K562 (cell line): ENCODE measurements around the gene ITIH3. TPM values are rescaled to one million over a fixed set of nuclear protein-coding genes. Genes with fewer than 3 reads are reported as not detected.

Source experiments
- ATAC-seq: fragments of 200-7000 bp; cut with Tn5 transposase; 3 replicates; pipeline ENCODE4 v1.9.1; 2020; ENCODE audit warnings: moderate library complexity
- BruUV-seq: library from RNA; stranded (reverse); fragments of 400-500 nt; replicated peaks from 2 replicates; lab custom pipeline; 2021; lab: Mats Ljungman, UMichigan
- CTCF ChIA-PET: fragments of 300-600 bp; formaldehyde crosslinking; extraction: SDS; loops from one replicate; lab custom pipeline; 2021; ENCODE audit warnings: low intra/inter-chr PET ratio; lab: Yijun Ruan, JAX
- POLR2A ChIA-PET: fragments of 300-600, 350-650 bp; sonication (Branson Sonifier 250); formaldehyde crosslinking; extraction: SDS; loops from one replicate; lab custom pipeline; 2021; ENCODE audit warnings: antibody characterized with exemption, inconsistent platforms; lab: Yijun Ruan, JAX
- DNase-seq, 4 experiments: peaks; one replicate each; pipeline versions ENCODE4 v3.0.0 to v3.0.0-alpha.2; 2011 to 2018; ENCODE audit warnings: low spot score in 3 of 4, mixed read lengths in 3 of 4; ENCODE audit errors: extremely low read depth in 1 of 4
- FAIRE-seq: peaks from 2 replicates; lab custom pipeline; 2011; peaks lifted over from hg19 to GRCh38; lab: Jason Lieb, UNC
- H2AFZ ChIP-seq: 2 replicates; pipeline ENCODE4 v1.6.0; 2011; ENCODE audit warnings: low read depth, low read length, control low read depth, inconsistent platforms
- H3K27ac ChIP-seq: fragments of 200-600 bp; 3 replicates; pipeline ENCODE4 v1.8.0; 2011; ENCODE audit warnings: low read depth, mild to moderate bottlenecking, control low read depth, inconsistent platforms, low read length, moderate library complexity, mixed read lengths; ENCODE audit errors: extremely low read depth
- H3K27me3 ChIP-seq, 2 experiments: fragments of 300-600 bp in 1 of 2; 2 replicates in 1 of 2; 3 replicates in 1 of 2; pipeline versions ENCODE4 v1.6.0 to v1.8.0; 2011; ENCODE audit warnings: inconsistent platforms in 2 of 2, low read length in 2 of 2, mild to moderate bottlenecking in 1 of 2, mixed read lengths in 1 of 2, moderate library complexity in 1 of 2; ENCODE audit not compliant: control insufficient read depth in 2 of 2, insufficient read depth in 2 of 2
- H3K36me3 ChIP-seq: fragments of 300-600 bp; 3 replicates; pipeline ENCODE4 v1.8.0; 2011; ENCODE audit warnings: mild to moderate bottlenecking, low read length, inconsistent platforms; ENCODE audit not compliant: control insufficient read depth, insufficient read depth
- H3K4me1 ChIP-seq, 2 experiments: fragments of 200-600 bp in 1 of 2; replicated peaks in 1 of 2; 2 replicates in 1 of 2; 3 replicates in 1 of 2; pipeline versions ENCODE4 v1.5.1 to v1.8.0; 2011; ENCODE audit warnings: inconsistent platforms in 2 of 2, low read length in 2 of 2, mild to moderate bottlenecking in 1 of 2, mixed read lengths in 1 of 2, moderate library complexity in 1 of 2; ENCODE audit not compliant: control insufficient read depth in 2 of 2, insufficient read depth in 2 of 2
- H3K4me2 ChIP-seq: 2 replicates; pipeline ENCODE4 v1.6.1; 2011; ENCODE audit warnings: low read length, control low read depth, inconsistent platforms, mixed read lengths; ENCODE audit not compliant: insufficient read depth
- H3K4me3 ChIP-seq: fragments of 200-600 bp; sonication (generic), shearing (Covaris generic); 2 replicates; pipeline ENCODE4 v1.5.1; 2016; ENCODE audit warnings: control low read depth, inconsistent platforms
- H3K79me2 ChIP-seq: fragments of 200-600 bp; 3 replicates; pipeline ENCODE4 v1.8.0; 2011; ENCODE audit warnings: low read length, inconsistent platforms; ENCODE audit not compliant: control insufficient read depth, insufficient read depth
- H3K9ac ChIP-seq, 2 experiments: 2 replicates each; pipeline versions ENCODE4 v1.6.0 to v1.6.1; 2011; ENCODE audit warnings: low read depth in 2 of 2, low read length in 2 of 2, control low read depth in 1 of 2, inconsistent platforms in 1 of 2, mild to moderate bottlenecking in 1 of 2, mixed read lengths in 1 of 2; ENCODE audit not compliant: insufficient read depth in 1 of 2
- H3K9me1 ChIP-seq: one replicate; pipeline ENCODE4 v1.6.0; 2011; ENCODE audit warnings: inconsistent platforms, mild to moderate bottlenecking, low read length, moderate library complexity; ENCODE audit not compliant: control insufficient read depth, insufficient read depth
- H3K9me3 ChIP-seq: replicated peaks from 2 replicates; pipeline ENCODE4 v1.5.1; 2011; ENCODE audit warnings: low read depth, low read length, inconsistent platforms; ENCODE audit not compliant: control insufficient read depth, insufficient read depth
- H4K20me1 ChIP-seq: replicated peaks from 2 replicates; pipeline ENCODE4 v1.6.1; 2011; ENCODE audit warnings: low read length, inconsistent platforms, mixed read lengths; ENCODE audit not compliant: control insufficient read depth, insufficient read depth
- CBX3 ChIP-seq, 2 experiments: IDR thresholded peaks; 1 replicate in 1 of 2; 2 replicates in 1 of 2; pipeline ENCODE4 v1.6.1; 2012; ENCODE audit warnings: inconsistent platforms in 2 of 2, low read length in 2 of 2, borderline replicate concordance in 1 of 2, control low read depth in 1 of 2
- DPF2 ChIP-seq: fragments of 450-650 bp; IDR thresholded peaks from 2 replicates; pipeline ENCODE4 v1.6.1; 2016
- EZH2 ChIP-seq: IDR thresholded peaks from 2 replicates; pipeline ENCODE4 v1.6.1; 2012; ENCODE audit warnings: low read depth, mild to moderate bottlenecking, inconsistent platforms, low read length, borderline replicate concordance
- FOXK1 ChIP-seq: sonication (generic); formaldehyde crosslinking; IDR thresholded peaks from 2 replicates; pipeline ENCODE4 v1.8.0; 2022; ENCODE audit warnings: missing genetic modification reagents, mild to moderate bottlenecking, borderline replicate concordance
- FOXP1 ChIP-seq: sonication (generic); formaldehyde crosslinking; IDR thresholded peaks from 2 replicates; pipeline ENCODE4 v1.8.0; 2022; ENCODE audit warnings: mild to moderate bottlenecking, missing genetic modification reagents
- HOXB6 ChIP-seq: fragments of 250-450 bp; sonication (Bioruptor Pico); IDR thresholded peaks from 2 replicates; pipeline ENCODE4 v1.5.1; 2022; ENCODE audit warnings: mild to moderate bottlenecking, borderline replicate concordance
- KLF16 ChIP-seq: IDR thresholded peaks from 2 replicates; pipeline ENCODE4 v1.6.1; 2016; ENCODE audit warnings: antibody characterized with exemption
- MAZ ChIP-seq, 2 experiments: fragments of 450-650 bp in 1 of 2; sonication (generic) in 1 of 2; formaldehyde crosslinking; IDR thresholded peaks in 1 of 2; conservative IDR thresholded peaks in 1 of 2; 2 replicates each; pipeline versions ENCODE4 v1.4.0 to v1.5.0; 2020; ENCODE audit warnings: mild to moderate bottlenecking in 1 of 2, missing genetic modification reagents in 1 of 2
- MBD2 ChIP-seq: sonication (generic); IDR thresholded peaks from 2 replicates; pipeline ENCODE4 v1.6.1; 2016; ENCODE audit warnings: low read depth, borderline replicate concordance
- MED1 ChIP-seq: sonication (generic); formaldehyde crosslinking; IDR thresholded peaks from 2 replicates; pipeline ENCODE4 v1.8.1; 2023; ENCODE audit warnings: missing genetic modification reagents, borderline replicate concordance
- PHF20 ChIP-seq: fragments of 450-650 bp; IDR thresholded peaks from 2 replicates; pipeline ENCODE4 v1.6.1; 2018; ENCODE audit not compliant: partially characterized antibody
- RBM15 ChIP-seq: fragments of 200-400 bp; formaldehyde crosslinking; IDR thresholded peaks from 2 replicates; pipeline ENCODE4 v1.6.1; 2018; ENCODE audit warnings: mild to moderate bottlenecking, low read length, moderate library complexity; ENCODE audit not compliant: insufficient read depth
- SMARCC2 ChIP-seq: fragments of 450-650 bp; IDR thresholded peaks from 2 replicates; pipeline ENCODE4 v1.6.1; 2017; ENCODE audit warnings: antibody characterized with exemption, moderate library complexity, mild to moderate bottlenecking, low read depth
- THRAP3 ChIP-seq: fragments of 450-650 bp; IDR thresholded peaks from 2 replicates; pipeline ENCODE4 v1.6.1; 2016; ENCODE audit warnings: mild to moderate bottlenecking, inconsistent platforms, borderline replicate concordance
- ZBED1 ChIP-seq: IDR thresholded peaks from 2 replicates; pipeline ENCODE4 v1.6.1; 2014
- ZBTB34 ChIP-seq: fragments of 250-450 bp; sonication (Bioruptor Pico); IDR thresholded peaks from 2 replicates; pipeline ENCODE4 v1.8.0; 2021; ENCODE audit warnings: mild to moderate bottlenecking, moderate library complexity
- ZNF143 ChIP-seq: sonication (generic); formaldehyde crosslinking; IDR thresholded peaks from 2 replicates; pipeline ENCODE4 v1.9.0; 2022; ENCODE audit warnings: mild to moderate bottlenecking, missing genetic modification reagents
- ZNF224 ChIP-seq: sonication (generic); formaldehyde crosslinking; IDR thresholded peaks from 2 replicates; pipeline ENCODE4 v1.8.0; 2022; ENCODE audit warnings: mild to moderate bottlenecking, missing genetic modification reagents
- ZNF561 ChIP-seq: fragments of 450-650 bp; formaldehyde crosslinking; conservative IDR thresholded peaks from 2 replicates; pipeline ENCODE4 v1.4.0; 2020; ENCODE audit warnings: mild to moderate bottlenecking, moderate library complexity
- ZNF695 ChIP-seq: fragments of 450-650 bp; formaldehyde crosslinking; IDR thresholded peaks from 2 replicates; pipeline ENCODE4 v1.4.0; 2020; ENCODE audit warnings: mild to moderate bottlenecking, moderate library complexity
- ZNF780A ChIP-seq: fragments of 250-450 bp; sonication (Bioruptor Pico); IDR thresholded peaks from 2 replicates; pipeline ENCODE4 v1.5.0; 2021; ENCODE audit warnings: mild to moderate bottlenecking
- WGBS: fragments of 100-300 bp; shearing (Covaris generic); methylation state at CpG from one replicate; pipeline ENCODE4 v1.1.6; 2016; ENCODE audit warnings: low coverage, mixed read lengths; ENCODE audit not compliant: insufficient coverage; ENCODE audit errors: missing lambda C conversion rate; 5-methylcytosine and 5-hydroxymethylcytosine counted together
- in situ Hi-C: fragments of 300-500 bp; cut with MboI; formaldehyde crosslinking; loops from 4 replicates; pipeline ENCODE4 v1.15.0; 2018; ENCODE audit warnings: inconsistent platforms, mixed read lengths
- intact Hi-C: fragments of 100-400 bp; cut with micrococcal nuclease; formaldehyde crosslinking; loops from 2 replicates; pipeline ENCODE4 v1.14.2; 2022
- polyA plus RNA-seq, 8 experiments: library from polyadenylated mRNA; depleted of rRNA in 4 of 8; stranded (reverse) in 5 of 8; unstranded in 3 of 8; fragments of >200 nt; fragmentation: Nextera tagmentation in 2 of 8; fragmentation: Illumina TruSeq in 1 of 8; extraction: Ambion mirVana in 2 of 8; extraction: Trizol in 1 of 8; gene quantifications; 2 replicates each; pipeline versions ENCODE4 v1.2.1 to v1.2.3, GENCODE V29; 2011 to 2014; ENCODE audit warnings: inconsistent platforms in 1 of 8, missing spikeins in 1 of 8
- total RNA-seq, 7 experiments: library from RNA; depleted of rRNA in 6 of 7; stranded (reverse); fragments of >200 nt in 6 of 7; fragmentation: Illumina TruSeq in 2 of 7; extraction: Trizol in 2 of 7; gene quantifications; 2 replicates each; pipeline versions ENCODE4 v1.2.1 to v1.2.3, GENCODE V29; 2011 to 2021; ENCODE audit warnings: low replicate concordance in 1 of 7

The ITIH3 gene
- total and polyA plus RNA-seq, 9 of the 15 experiments (the other 6 are each of a cell fraction or from before 2014, with no cell fraction given) = 0.07 to 0.35 TPM; not detected in 7

DNA sequence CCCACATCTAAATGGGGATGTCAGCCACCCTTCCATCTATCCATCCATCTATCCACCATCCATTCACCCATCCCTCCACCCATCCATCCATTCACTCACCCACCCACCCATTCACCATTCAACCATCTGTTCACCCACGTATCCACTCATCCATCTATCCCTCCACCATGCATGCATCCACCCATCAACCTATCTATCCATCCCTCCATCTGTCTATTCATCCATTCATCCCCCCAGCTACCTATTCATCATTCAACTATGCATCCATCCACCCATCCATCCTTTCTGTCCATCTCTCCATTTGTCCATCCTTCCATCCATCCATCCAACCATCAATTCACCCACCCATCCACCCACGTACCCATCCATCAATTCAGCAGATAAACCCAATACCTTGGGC lies 14.6 kb downstream of the ITIH3 start (continued):
- TF ChIP-seq MBD2 (no peak), ZNF224 (CRISPR knock-in tag) (no peak), FOXK1 (CRISPR knock-in tag) (no peak), ZBED1 (no peak), CBX3 (IDR thresholded peaks at IDR 0.05; ENCODE audit: borderline replicate concordance in 1 of 2, low read length in 2 of 2) (no peak)

DNA sequence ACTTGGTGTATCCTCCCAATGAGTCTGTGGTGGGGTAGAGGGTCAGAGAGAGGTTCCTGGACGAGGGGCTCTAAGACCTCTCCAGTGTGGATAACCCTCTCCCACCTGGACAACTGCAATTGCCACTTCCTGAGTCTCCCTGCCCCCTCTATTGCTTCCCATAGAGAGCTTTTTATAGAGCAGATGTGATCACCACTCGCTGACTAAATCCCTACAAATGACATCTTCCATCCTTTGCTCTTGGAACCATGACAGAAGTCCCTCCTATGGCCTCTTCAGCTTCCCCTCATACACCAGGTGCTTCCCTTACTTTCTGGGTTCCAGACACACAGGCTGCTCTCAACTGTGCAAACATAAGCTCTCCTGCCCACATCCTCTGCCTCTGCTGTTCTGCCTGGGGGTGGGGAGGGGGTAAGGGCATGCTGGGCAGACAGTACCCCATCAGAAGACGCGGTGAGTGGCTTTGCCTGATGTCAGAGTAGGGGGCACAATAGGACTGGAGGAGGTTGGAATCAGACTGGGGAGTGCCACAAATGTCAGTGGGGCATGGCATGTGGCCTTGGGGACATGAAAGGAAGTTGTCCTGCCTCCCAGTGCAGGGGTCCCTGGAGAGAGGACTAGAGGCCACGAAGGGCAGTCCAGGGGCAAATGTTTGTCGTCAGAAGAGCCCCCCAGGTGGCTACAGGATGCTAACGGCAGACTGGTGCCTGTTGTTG lies 15.2 kb downstream of the ITIH3 start:
- H3K36me3 ChIP-seq = no peaks in the 10 kb centered on the region
- intact Hi-C loops (no loop called here), in situ Hi-C loops (no loop called here)
- H3K4me1 ChIP-seq = no peaks in the 10 kb centered on the region
- H3K27me3 ChIP-seq = peaks cover 0 to 30% of the 10 kb centered on the region in 2 experiments; a peak in 3 of 5 replicates
- no peak overlapping the region for H2AFZ ChIP-seq
- no peaks in the 10 kb centered on the region for H3K9me3 ChIP-seq
- ChIA-PET POLR2A (no interaction called here), CTCF (no interaction called here)
- DNase-seq (no peak), FAIRE-seq (no peak), ATAC-seq (no peak)
- 0% methylated on average over 7 of the region's 7 CpGs for WGBS
- no peaks in the 10 kb centered on the region for H4K20me1 ChIP-seq
- no peaks in the 10 kb centered on the region for H3K9me1 ChIP-seq
- no peak overlapping the region for H3K9ac ChIP-seq
- H3K27ac ChIP-seq = no peak overlapping the region
- no peak overlapping the region for H3K4me3 ChIP-seq
- no peaks in the 10 kb centered on the region for H3K79me2 ChIP-seq
- BruUV-seq = no TSS peak
- no peak overlapping the region for H3K4me2 ChIP-seq
- TF ChIP-seq ZBTB34 = no peak
- no peak for TF ChIP-seq KLF16
- no peak for TF ChIP-seq MED1 (CRISPR knock-in tag)
- no peak for TF ChIP-seq ZNF780A (CRISPR knock-in tag)
- no peak for TF ChIP-seq PHF20
- TF ChIP-seq HOXB6 (CRISPR knock-in tag) = no peak
- TF ChIP-seq FOXP1 = no peak
- no peak for TF ChIP-seq RBM15
- no peak for TF ChIP-seq THRAP3
- no peak for TF ChIP-seq EZH2
- TF ChIP-seq MAZ (CRISPR knock-in tag; conservative IDR thresholded peaks at IDR 0.05 in 1 of 2, IDR thresholded peaks at IDR 0.05 in 1 of 2) = no peak
- no peak for TF ChIP-seq ZNF695 (CRISPR knock-in tag)
- no peak for TF ChIP-seq SMARCC2
- TF ChIP-seq DPF2 = no peak
- TF ChIP-seq ZNF561 (CRISPR knock-in tag) = no peak
- no peak for TF ChIP-seq ZNF143 (CRISPR knock-in tag)
